Stimulated activated CD4-positive, alpha-beta T cell treated with anti-CD3 and anti-CD28 coated beads, Interleukin-2, amount 100 ng/mL, for 24 hours (primary cell): ENCODE measurements around the gene VPREB3.

Experiments
- DNase-seq, 2 donors: peaks; one replicate each; pipeline ENCODE4 v3.0.0-alpha.2; 2020

VPREB3 gene

GRCh38 chr22:23782252-23782651, 28.0 kb upstream of the VPREB3 start:
- no peak for DNase-seq

- no peak for DNase-seq
Measured at GRCh38 chr22:23781511-23782183, 27.4 kb upstream of the VPREB3 start.

GRCh38 chr22:23781065-23781464, 26.8 kb upstream of the VPREB3 start:
- DNase-seq = no peak

- DNase-seq = no peak
Measured at GRCh38 chr22:23780146-23780748, 26.0 kb upstream of the VPREB3 start.

GRCh38 chr22:23779731-23780130, 25.5 kb upstream of the VPREB3 start:
- DNase-seq = no peak

GRCh38 chr22:23779083-23779482, 24.9 kb upstream of the VPREB3 start:
- no peak for DNase-seq

- no peak for DNase-seq
Measured at GRCh38 chr22:23778577-23778900, 24.3 kb upstream of the VPREB3 start.

GRCh38 chr22:23777776-23778576, 23.8 kb upstream of the VPREB3 start:
- DNase-seq = no peak

GRCh38 chr22:23775779-23776375, 21.7 kb upstream of the VPREB3 start:
- DNase-seq = no peak

- no peak for DNase-seq
Measured at GRCh38 chr22:23774922-23775436, 20.8 kb upstream of the VPREB3 start.

GRCh38 chr22:23774114-23774921, 20.1 kb upstream of the VPREB3 start:
- DNase-seq = no peak

GRCh38 chr22:23773483-23774113, 19.4 kb upstream of the VPREB3 start:
- DNase-seq = no peak

GRCh38 chr22:23772649-23773473, 18.6 kb upstream of the VPREB3 start, which contains the start of gene MMP11:
MMP11 (plus strand) TSS chr22:23772849; CDS start chr22:23772871, 22 bp downstream.
- peak; percentile 66 to 68 for DNase-seq

- DNase-seq = no peak
Measured at GRCh38 chr22:23772315-23772648, 18.1 kb upstream of the VPREB3 start.

GRCh38 chr22:23769321-23769965, 15.2 kb upstream of the VPREB3 start:
- no peak for DNase-seq

- peak; percentile 83 to 86 for DNase-seq
Measured at GRCh38 chr22:23767673-23768548, 13.7 kb upstream of the VPREB3 start, which contains the start of gene CHCHD10. CHCHD10 (minus strand) TSS chr22:23767972; CDS start chr22:23767874, 98 bp downstream.

- DNase-seq = no peak
Measured at GRCh38 chr22:23767303-23767672, 13.1 kb upstream of the VPREB3 start.

GRCh38 chr22:23764899-23765881, 11.0 kb upstream of the VPREB3 start:
- DNase-seq = no peak
